ENCODE data around the gene GORASP1. TPM values are rescaled to one million over a fixed set of nuclear protein-coding genes. Genes with fewer than 3 reads are reported as not detected.
A peak's percentile ranks its signal among the peaks of the same experiment; 100 is the strongest.

GORASP1 gene
- 66.7 TPM for polyA plus RNA-seq
- long read RNA-seq, donor 1, partial matches to known transcripts = 0 of 5 reads
- long read RNA-seq, donor 1, other reads (novel, unspliced or antisense) = 0 of 5 reads
- long read RNA-seq, donor 2, partial matches to known transcripts = 22 of 27 reads
- long read RNA-seq, donor 2, other reads (novel, unspliced or antisense) = 0 of 27 reads
- long read RNA-seq, donor 3 = 0 reads
- long read RNA-seq, donor 4 = 0 reads
- long read RNA-seq, donor 5, partial matches to known transcripts = 0 of 4 reads
- long read RNA-seq, donor 5, other reads (novel, unspliced or antisense) = 0 of 4 reads
- long read RNA-seq, donor 6, partial matches to known transcripts = 0 of 10 reads
- long read RNA-seq, donor 6, other reads (novel, unspliced or antisense) = 6 of 10 reads
- long read RNA-seq, donor 7 = 0 reads
- long read RNA-seq, donor 8, partial matches to known transcripts = 0 of 5 reads
- long read RNA-seq, donor 8, other reads (novel, unspliced or antisense) = 0 of 5 reads
- long read RNA-seq, donor 9, partial matches to known transcripts = 0 of 4 reads
- long read RNA-seq, donor 9, other reads (novel, unspliced or antisense) = 0 of 4 reads
- long read RNA-seq, donor 10, partial matches to known transcripts = 0 of 3 reads
- long read RNA-seq, donor 10, other reads (novel, unspliced or antisense) = 0 of 3 reads
- long read RNA-seq, donor 11, partial matches to known transcripts = 0 of 1 reads
- long read RNA-seq, donor 11, other reads (novel, unspliced or antisense) = 0 of 1 reads

GRCh38 chr3:39107388-39108199 lies at the start of gene GORASP1, which contains the start of gene TTC21A:
Gene GORASP1, minus strand, starts transcription at chr3:39107627. Its CDS starts 86 bp downstream, at chr3:39107541.
Gene TTC21A, plus strand, starts transcription at chr3:39107680. Its CDS starts 158 bp downstream, at chr3:39107838.
- Histone ChIP-seq H3K4me1 (ENCODE audit: control insufficient read depth, insufficient read depth, low read length) (peaks cover 13% of the 10 kb centered on the region), H3K9me3 (ENCODE audit: control insufficient read depth, low read depth, low read length) (no peaks in the 10 kb centered on the region)
- WGBS (ENCODE audit: insufficient coverage, low lambda C conversion rate) = 5% methylated on average over 9 of the region's 74 CpGs

DNA sequence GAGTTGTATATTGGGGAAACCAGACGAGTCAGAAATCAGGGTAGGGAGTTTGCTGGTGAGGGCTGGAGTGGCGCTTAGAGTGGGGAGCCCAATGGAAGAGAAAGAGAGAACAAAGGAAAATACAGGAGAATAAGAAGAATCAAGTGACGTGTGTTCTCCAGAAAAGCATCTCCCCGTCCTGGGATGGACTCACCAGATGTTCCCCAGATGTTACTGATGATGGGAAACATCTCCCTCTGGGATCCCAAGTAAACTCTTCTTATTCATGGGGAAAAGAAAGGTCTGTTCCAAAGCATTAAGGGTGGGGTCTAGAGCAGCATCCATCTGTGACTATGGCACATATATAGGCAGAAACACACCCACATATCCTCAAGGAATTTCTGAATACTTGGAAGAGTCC lies 49.0 kb upstream of the GORASP1 start:
- no peak overlapping the region for H3K27ac ChIP-seq (ENCODE audit: low read length)

More at GRCh38 chr3:39107388-39108199, at the start of gene GORASP1, which contains the start of gene TTC21A:
- DNase-seq = peak; percentile 87 to 91
- Histone ChIP-seq H3K36me3 (ENCODE audit: control insufficient read depth, insufficient read depth, low read length) (peaks cover 11% of the 10 kb centered on the region), H3K27ac (ENCODE audit: low read length) (peak within 1 kb of the TSS; percentile 76), H3K4me3 (ENCODE audit: low read length) (peak within 1 kb of the TSS; percentile 98), H3K27me3 (ENCODE audit: control insufficient read depth, insufficient read depth, low read length) (no peaks in the 10 kb centered on the region)

GRCh38 chr3:39154280-39155021 lies 47.0 kb upstream of the GORASP1 start:
- Histone ChIP-seq H3K4me1 (ENCODE audit: control insufficient read depth, insufficient read depth, low read length) (peaks cover 54% of the 10 kb centered on the region), H3K9me3 (ENCODE audit: control insufficient read depth, low read depth, low read length) (no peaks in the 10 kb centered on the region), H3K27me3 (ENCODE audit: control insufficient read depth, insufficient read depth, low read length) (no peaks in the 10 kb centered on the region), H3K4me3 (ENCODE audit: low read length) (peak overlapping the region; percentile 41), H3K27ac (ENCODE audit: low read length) (peak overlapping the region; percentile 78), H3K36me3 (ENCODE audit: control insufficient read depth, insufficient read depth, low read length) (no peaks in the 10 kb centered on the region)
- peak; percentile 43 to 64 for DNase-seq
- whole genome bisulfite sequencing (ENCODE audit: insufficient coverage, low lambda C conversion rate) = no CpG with 5 or more reads among the region's 18 CpGs

More for the DNA sequence above, 49.0 kb upstream of the GORASP1 start:
- DNase-seq = no peak
- peaks cover 34% of the 10 kb centered on the region for H3K4me1 ChIP-seq (ENCODE audit: control insufficient read depth, insufficient read depth, low read length)
- WGBS (ENCODE audit: insufficient coverage, low lambda C conversion rate) = 95% methylated on average over 4 of the region's 4 CpGs
- H3K27me3 ChIP-seq (ENCODE audit: control insufficient read depth, insufficient read depth, low read length) = no peaks in the 10 kb centered on the region
- no peak overlapping the region for H3K4me3 ChIP-seq (ENCODE audit: low read length)
- H3K36me3 ChIP-seq (ENCODE audit: control insufficient read depth, insufficient read depth, low read length) = no peaks in the 10 kb centered on the region
- no peaks in the 10 kb centered on the region for H3K9me3 ChIP-seq (ENCODE audit: control insufficient read depth, low read depth, low read length)

GRCh38 chr3:39153977-39154279 lies 46.5 kb upstream of the GORASP1 start:
- no peaks in the 10 kb centered on the region for H3K27me3 ChIP-seq (ENCODE audit: control insufficient read depth, insufficient read depth, low read length)
- H3K4me3 ChIP-seq (ENCODE audit: low read length) = peak overlapping the region; percentile 41
- no peak for DNase-seq
- H3K9me3 ChIP-seq (ENCODE audit: control insufficient read depth, low read depth, low read length) = no peaks in the 10 kb centered on the region
- peak overlapping the region; percentile 78 for H3K27ac ChIP-seq (ENCODE audit: low read length)
- no CpG with 5 or more reads among the region's 9 CpGs for WGBS (ENCODE audit: insufficient coverage, low lambda C conversion rate)
- no peaks in the 10 kb centered on the region for H3K36me3 ChIP-seq (ENCODE audit: control insufficient read depth, insufficient read depth, low read length)
- H3K4me1 ChIP-seq (ENCODE audit: control insufficient read depth, insufficient read depth, low read length) = peaks cover 58% of the 10 kb centered on the region

DNA sequence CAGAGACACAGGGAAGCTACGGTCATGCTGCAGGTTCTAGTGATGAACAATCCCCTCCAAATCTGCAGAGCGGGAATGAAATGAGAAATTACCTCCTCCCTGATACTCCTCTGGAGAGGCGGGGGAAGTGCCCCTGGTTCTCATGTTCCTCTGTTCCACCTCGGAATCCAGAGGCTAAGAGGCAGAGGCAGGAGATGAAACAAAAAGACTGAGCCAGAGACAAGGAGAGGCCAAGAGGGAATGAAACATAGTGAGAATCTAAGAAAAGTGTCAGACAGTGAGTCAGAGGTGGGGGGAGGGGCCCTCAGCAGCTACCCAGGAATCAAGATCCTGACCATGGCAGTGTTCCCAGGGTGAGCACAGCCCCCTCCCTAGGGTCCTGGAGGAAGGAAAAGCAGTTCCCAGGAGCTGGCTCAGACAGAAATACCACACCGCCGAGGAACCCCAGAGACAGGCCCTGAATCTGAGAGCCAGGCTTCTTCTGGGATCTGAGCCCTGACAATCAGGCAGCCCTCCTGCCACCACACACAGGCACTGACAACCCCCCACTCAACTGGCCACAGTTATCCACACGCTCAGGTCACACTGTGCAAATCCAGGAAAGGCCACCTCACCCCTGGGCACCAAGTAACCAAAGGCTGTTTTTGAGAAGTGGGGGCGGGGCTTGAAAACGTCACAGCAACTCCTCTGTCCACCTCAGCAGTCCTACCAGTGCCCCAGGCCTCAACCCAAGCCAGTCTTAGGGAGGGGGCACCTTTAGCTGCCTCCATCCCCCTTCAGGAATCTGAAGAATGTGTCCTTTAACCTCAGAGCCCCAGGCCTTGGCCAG lies 43.6 kb upstream of the GORASP1 start:
- peak overlapping the region; percentile 94 for H3K27ac ChIP-seq (ENCODE audit: low read length)
- WGBS (ENCODE audit: insufficient coverage, low lambda C conversion rate) = 40% methylated on average over 1 of the region's 9 CpGs
- H3K4me3 ChIP-seq (ENCODE audit: low read length) = peak overlapping the region; percentile 76
- H3K27me3 ChIP-seq (ENCODE audit: control insufficient read depth, insufficient read depth, low read length) = no peaks in the 10 kb centered on the region
- no peaks in the 10 kb centered on the region for H3K9me3 ChIP-seq (ENCODE audit: control insufficient read depth, low read depth, low read length)
- peaks cover 82% of the 10 kb centered on the region for H3K4me1 ChIP-seq (ENCODE audit: control insufficient read depth, insufficient read depth, low read length)
- H3K36me3 ChIP-seq (ENCODE audit: control insufficient read depth, insufficient read depth, low read length) = peaks cover 7% of the 10 kb centered on the region
- peak; percentile 76 to 85 for DNase-seq

DNA sequence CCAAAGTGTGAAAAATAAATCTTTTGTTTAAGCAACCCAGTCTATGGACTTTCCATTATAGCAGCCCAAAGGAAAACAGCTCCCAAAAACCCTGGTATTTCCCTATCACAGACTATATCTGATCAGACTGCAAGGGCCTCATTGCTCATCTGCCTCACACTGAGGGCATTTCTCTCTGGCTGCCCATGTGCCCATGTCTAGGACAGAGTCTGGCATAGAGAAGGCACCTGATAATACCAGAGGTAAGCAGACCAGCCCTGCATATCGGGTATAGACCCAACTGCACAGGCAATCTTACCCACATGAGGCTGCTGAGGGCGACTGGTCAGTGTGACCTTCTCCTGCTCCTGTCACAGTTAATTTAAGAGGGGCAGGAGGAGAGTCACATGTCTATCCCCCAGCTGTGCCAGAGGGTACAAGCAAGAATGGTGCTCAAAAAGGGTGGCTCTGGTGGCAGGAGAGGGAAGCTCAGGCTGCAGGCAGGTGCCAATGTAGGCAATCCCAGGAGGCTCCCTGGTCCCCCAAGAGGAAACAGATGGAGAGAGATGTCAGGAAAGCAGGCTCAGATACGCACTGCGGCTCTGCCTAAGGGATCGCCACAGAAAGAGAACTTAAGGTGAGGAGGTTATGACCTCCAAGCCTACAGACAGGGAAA lies 42.8 kb upstream of the GORASP1 start:
- Histone ChIP-seq H3K9me3 (ENCODE audit: control insufficient read depth, low read depth, low read length) (no peaks in the 10 kb centered on the region), H3K36me3 (ENCODE audit: control insufficient read depth, insufficient read depth, low read length) (peaks cover 11% of the 10 kb centered on the region), H3K27me3 (ENCODE audit: control insufficient read depth, insufficient read depth, low read length) (no peaks in the 10 kb centered on the region), H3K27ac (ENCODE audit: low read length) (peak overlapping the region; percentile 94), H3K4me3 (ENCODE audit: low read length) (no peak overlapping the region), H3K4me1 (ENCODE audit: control insufficient read depth, insufficient read depth, low read length) (peaks cover 78% of the 10 kb centered on the region)
- DNase-seq = no peak
- no CpG with 5 or more reads among the region's 5 CpGs for WGBS (ENCODE audit: insufficient coverage, low lambda C conversion rate)

DNA sequence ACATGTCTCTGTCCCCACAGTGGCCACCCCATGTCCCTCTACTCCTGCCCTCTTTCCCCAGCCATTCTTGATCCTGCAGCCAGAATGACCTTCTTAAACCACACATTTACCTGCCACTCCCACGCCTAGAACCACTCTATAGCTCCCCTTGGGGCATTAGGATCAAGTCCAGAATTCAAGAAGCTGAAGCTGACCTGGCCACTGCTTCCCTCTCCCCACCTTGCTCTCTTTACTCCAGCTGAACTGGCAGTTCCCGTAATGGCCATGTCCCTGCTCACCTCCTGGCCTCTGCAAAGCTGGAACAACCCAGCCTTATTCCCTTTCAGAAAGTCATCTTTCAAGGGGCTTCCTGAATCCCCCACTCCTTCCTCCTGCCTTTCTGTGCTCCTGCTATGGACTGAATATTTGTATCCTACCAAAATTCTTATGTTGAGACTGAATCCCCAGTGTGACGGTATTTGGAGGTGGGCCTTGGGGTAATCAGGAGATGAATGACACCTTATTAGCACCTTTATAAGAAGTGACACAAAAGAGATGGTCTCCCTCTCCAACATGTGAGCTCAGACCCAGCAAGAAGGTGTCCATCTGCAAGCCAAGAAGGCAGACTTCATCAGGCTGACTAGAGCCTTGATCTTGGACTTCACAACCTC lies 42.2 kb upstream of the GORASP1 start:
- no CpG with 5 or more reads among the region's 3 CpGs for WGBS (ENCODE audit: insufficient coverage, low lambda C conversion rate)
- Histone ChIP-seq H3K27me3 (ENCODE audit: control insufficient read depth, insufficient read depth, low read length) (no peaks in the 10 kb centered on the region), H3K4me3 (ENCODE audit: low read length) (no peak overlapping the region), H3K36me3 (ENCODE audit: control insufficient read depth, insufficient read depth, low read length) (peaks cover 17% of the 10 kb centered on the region), H3K27ac (ENCODE audit: low read length) (no peak overlapping the region), H3K9me3 (ENCODE audit: control insufficient read depth, low read depth, low read length) (no peaks in the 10 kb centered on the region), H3K4me1 (ENCODE audit: control insufficient read depth, insufficient read depth, low read length) (peaks cover 71% of the 10 kb centered on the region)
- DNase-seq = no peak

DNA sequence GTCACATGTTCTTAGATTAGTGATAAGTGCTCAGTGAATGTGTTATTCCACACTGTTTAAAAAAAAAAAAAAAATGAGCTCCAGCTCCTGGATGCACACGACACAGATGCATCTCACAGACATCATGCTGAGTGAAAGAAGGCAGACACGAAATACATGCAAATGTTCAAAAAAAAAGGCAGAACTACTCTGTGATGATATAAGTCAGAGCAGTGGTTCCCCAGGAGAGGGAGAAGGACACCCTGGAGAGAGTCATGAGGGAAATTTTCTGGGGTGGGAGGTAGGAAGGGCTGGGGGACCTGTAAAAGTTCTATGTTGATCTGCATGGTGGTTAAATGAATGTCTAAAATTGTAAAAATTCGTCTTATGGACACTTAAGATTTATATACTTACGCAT lies 41.6 kb upstream of the GORASP1 start:
- peaks cover 66% of the 10 kb centered on the region for H3K4me1 ChIP-seq (ENCODE audit: control insufficient read depth, insufficient read depth, low read length)
- H3K27ac ChIP-seq (ENCODE audit: low read length) = peak overlapping the region; percentile 75
- WGBS (ENCODE audit: insufficient coverage, low lambda C conversion rate) = 100% methylated on average over 2 of the region's 4 CpGs
- H3K9me3 ChIP-seq (ENCODE audit: control insufficient read depth, low read depth, low read length) = no peaks in the 10 kb centered on the region
- H3K36me3 ChIP-seq (ENCODE audit: control insufficient read depth, insufficient read depth, low read length) = peaks cover 23% of the 10 kb centered on the region
- H3K4me3 ChIP-seq (ENCODE audit: low read length) = no peak overlapping the region
- no peak for DNase-seq
- H3K27me3 ChIP-seq (ENCODE audit: control insufficient read depth, insufficient read depth, low read length) = no peaks in the 10 kb centered on the region
